GM21390 (cell line): Measurements from ENCODE around the gene BLOC1S6.
"Not testable (repeated sequence)": the region's sequence is repeated elsewhere in the genome, so short reads cannot be mapped to it uniquely, and the experiment has no call there.

Experiments
- ATAC-seq: cut with Tn5 transposase; IDR thresholded peaks from one replicate; pipeline ENCODE4 v1.9.1; 2021; ENCODE audit not compliant: unreplicated experiment

The BLOC1S6 gene

GRCh38 chr15:45637552-45638033 is 50.4 kb downstream of the BLOC1S6 start:
- ATAC-seq, result peak; percentile 56

DNA sequence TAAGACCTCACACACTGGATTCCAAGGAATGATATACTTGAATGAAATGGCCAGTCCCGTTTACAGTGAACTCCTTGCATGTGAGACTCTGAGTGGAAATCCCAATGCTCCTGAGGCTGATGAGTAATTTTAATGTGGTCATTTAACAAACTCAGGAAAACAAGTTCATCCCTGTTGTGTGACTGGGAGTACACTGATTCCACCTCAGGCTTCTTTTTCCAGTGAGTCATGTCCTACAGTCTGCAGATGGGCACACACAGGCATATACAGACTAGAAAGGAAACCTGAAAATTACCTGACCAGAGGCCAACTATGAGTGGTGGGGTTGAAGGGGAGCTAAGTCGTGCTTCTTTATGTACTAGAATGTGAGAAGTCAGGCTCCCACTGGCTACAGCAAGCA is 53.4 kb downstream of the BLOC1S6 start:
- no peak for ATAC-seq

DNA sequence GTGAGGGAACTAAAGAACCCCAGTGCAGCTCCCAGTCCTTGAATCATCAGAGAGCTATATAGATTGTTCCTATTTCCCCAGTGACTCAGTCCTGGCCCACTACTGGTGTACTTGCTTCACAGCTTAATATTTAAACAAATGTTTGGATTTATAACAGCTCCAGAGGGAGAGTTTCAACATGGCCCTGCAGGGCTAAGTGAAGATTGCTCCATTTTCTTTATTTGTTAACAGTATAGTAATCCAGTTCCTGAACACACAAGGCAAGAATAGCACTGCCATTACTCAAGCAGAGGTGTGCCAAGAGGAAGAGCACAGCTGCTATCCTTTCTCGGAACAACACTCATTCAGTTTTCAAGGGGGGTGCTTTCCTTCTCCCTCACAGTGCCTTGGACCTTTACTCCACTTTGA is 54.2 kb downstream of the BLOC1S6 start:
- no peak for ATAC-seq

- ATAC-seq, result no peak
Observed at GRCh38 chr15:45641999-45642932, 55.1 kb downstream of the BLOC1S6 start.

DNA sequence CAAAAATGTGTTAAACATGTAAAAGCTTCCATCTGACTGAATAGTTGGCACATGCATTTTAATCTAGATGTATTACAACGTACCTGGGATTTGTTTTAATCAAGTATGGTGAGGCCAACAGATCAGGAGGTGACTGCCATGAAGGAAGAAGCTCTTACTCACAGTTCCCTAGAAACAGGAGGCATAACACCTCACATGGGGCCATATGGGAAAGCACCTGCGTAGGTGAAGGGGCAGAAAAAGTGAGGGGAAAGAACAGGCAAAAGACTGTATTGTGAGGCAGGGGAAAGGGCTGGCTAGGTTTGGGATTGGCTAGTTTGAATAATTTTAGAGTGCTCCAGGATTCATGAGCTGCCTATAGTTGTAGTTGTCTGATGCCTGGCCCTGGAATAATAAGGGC is 57.3 kb downstream of the BLOC1S6 start:
- ATAC-seq, result no peak

DNA sequence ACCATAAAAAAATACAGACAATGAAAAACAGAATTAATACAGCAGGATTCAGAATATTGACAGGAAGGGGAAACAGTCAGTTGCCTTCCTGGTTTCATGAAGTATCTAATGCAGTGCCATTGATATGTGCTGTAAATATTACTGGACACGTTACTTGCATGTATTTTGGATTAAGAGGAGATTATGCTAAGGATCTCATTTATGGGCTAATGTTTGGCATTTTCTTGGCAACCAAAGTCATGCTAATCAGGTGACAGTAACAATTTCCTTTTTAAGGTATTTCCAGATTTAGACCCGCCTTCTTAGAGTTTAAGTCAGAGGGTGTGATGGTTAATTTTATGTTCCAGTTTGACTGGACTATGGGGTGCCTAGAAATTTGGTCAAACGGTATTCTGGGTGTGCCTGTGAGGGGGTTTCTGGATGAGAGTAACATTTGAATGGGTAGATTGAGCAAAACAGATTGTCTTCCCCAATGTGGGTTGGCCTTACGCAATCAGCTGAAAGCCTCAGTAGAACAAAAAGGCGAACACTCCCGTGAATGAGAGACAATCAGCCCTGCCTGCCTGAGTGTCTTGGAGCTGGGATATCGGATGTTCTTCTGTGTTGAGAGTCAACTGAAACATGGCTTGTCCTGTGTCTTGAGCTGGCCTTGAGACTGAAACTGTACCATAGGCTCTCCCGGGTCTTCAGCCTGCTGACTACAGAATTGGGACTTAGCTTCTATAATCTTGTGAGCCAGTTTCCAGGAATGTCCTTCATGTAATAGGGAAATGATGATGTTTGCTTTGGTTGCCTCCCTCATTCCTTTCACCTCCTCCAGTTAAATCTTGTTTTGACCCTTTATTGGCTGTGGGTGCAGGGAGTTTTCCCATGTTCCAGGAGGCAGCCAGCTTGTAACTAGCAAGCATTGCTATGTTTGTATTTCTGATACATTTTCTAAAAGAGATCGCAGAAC is 58.1 kb downstream of the BLOC1S6 start:
- no peak for ATAC-seq

- no peak for ATAC-seq
Observed at GRCh38 chr15:45646220-45646619, 59.0 kb downstream of the BLOC1S6 start.

DNA sequence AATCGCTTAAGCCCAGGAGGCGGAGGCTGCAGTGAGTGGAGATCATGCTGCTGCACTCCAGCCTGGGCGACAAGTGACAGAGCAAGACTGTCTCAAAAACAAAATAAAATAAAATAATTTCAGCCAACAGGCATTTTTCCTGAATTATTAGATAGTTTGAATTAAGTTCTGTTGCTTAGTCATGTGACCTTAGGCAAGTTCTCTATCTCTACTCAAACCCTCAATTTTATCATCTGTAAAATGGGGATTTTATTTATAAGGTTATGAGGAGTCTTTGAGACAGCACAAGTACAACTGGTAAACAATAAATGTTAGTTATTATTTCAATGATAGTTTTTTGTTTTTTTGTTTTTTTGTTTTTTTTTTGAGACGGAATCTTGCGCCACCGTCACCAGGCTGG is 60.6 kb downstream of the BLOC1S6 start:
- ATAC-seq, result no peak

DNA sequence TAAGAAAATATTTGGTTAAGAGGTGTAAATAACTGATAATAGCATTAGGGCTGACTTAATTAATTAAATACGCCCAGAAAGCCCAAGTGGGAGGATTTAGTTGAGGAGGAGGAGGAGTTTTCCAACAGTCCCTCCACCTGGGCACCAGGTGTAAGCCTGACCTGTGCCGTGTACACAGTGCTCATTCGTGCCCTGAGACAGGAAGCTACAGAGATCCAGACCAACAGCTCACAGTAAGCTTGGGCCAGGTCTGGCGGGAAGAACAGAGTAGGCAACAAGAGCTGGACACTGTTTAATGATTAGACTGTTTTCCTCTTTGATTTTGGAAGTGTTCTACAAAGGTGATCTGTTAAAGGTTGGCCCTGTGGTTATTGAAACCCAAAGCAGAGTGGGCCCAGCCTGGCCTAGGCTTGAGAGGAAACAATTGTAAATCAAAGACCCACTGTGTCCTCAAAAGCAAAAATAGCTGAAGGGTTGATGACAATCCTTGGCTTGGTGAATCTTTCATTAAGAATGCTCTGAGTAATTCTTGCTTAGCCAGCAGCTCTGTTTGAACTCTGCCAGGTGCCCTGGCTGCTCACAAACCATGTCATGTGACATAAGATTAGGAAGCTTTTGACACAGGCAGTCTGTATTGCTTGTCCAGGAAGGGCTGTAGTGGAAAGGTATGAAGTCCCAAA is 61.5 kb downstream of the BLOC1S6 start:
- ATAC-seq, result no peak

DNA sequence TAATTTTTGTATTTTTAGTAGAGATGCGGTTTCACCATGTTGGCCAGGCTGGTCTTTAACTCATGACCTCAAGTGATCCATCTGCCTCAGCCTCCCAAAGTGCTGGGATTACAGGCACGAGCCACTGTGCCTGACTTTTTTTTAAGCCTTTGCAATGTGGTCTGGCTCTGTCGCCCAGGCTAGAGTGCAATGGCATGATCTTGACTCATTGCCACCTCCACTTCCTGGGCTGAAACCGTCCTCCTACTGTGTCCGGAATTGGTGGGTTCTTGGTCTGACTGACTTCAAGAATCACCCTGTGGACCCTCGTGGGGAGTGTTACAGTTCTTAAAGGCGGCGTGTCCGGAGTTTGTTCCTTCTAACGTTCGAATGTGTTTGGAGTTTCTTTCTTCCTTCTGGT is 62.8 kb downstream of the BLOC1S6 start:
- ATAC-seq, result not testable (repeated sequence)

DNA sequence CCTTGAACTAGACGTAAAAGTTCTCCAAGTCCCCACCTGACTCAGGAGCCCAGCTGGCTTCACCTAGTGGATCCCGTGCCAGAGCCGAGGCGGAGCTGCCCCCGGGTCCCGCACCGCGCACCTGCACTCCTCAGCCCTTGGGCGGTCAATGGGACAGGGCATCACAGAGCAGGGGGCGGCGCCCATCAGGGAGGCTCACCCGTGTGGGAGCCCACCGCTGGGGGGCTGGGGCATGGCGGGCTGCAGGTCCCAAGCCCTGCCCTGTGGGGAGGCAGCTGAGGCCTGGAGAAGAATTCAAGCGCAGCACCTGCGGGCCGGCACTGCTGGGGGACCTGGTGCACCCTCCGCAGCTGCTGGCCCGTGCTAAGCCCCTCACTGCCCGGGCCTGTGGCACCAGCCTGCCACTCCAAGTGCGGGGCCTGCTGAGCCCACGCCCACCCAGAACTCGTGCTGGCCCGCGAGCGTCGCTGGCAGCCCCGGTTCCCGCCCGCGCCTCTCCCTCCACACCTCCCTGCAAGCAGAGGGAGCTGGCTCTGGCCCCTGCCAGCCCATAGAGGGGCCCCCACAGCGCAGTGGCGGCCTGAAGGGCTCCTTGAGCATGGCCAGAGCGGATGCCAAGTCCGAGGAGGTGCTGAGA is 63.8 kb downstream of the BLOC1S6 start:
- ATAC-seq, result no peak

GRCh38 chr15:45653702-45654424 is 66.7 kb downstream of the BLOC1S6 start:
- no peak for ATAC-seq

- no peak for ATAC-seq
Observed at GRCh38 chr15:45654749-45655148, 67.6 kb downstream of the BLOC1S6 start.

- ATAC-seq, result no peak
Observed at GRCh38 chr15:45657254-45657653, 70.1 kb downstream of the BLOC1S6 start.

- ATAC-seq, result no peak
Observed at GRCh38 chr15:45657764-45658545, 70.8 kb downstream of the BLOC1S6 start.
